Measurements from ENCODE around the gene CAVIN1.

Gene CAVIN1

GRCh38 chr17:42422958-42423712 is at the start of gene CAVIN1:
CAVIN1 (minus strand) TSS chr17:42423256; CDS start chr17:42423097, 159 bp downstream.
- peak; percentile 98 for DNase-seq (ENCODE audit: low read depth)
- TF ChIP-seq CTCF (IDR thresholded peaks at IDR 0.05; ENCODE audit: low read length, missing control alignments) = no peak
- H3K4me3 ChIP-seq (replicated peaks; ENCODE audit: low read depth, low read length) = peak within 1 kb of the TSS; percentile 97

GRCh38 chr17:42467889-42468288 is 44.8 kb upstream of the CAVIN1 start:
- no peak for DNase-seq (ENCODE audit: low read depth)
- no peak for TF ChIP-seq CTCF (IDR thresholded peaks at IDR 0.05; ENCODE audit: low read length, missing control alignments)
- H3K4me3 ChIP-seq (replicated peaks; ENCODE audit: low read depth, low read length) = no peak overlapping the region

- H3K4me3 ChIP-seq (replicated peaks; ENCODE audit: low read depth, low read length) = no peak overlapping the region
- DNase-seq (ENCODE audit: low read depth) = no peak
Observed at GRCh38 chr17:42463976-42464400, 40.9 kb upstream of the CAVIN1 start.

GRCh38 chr17:42460371-42460770 is 37.3 kb upstream of the CAVIN1 start:
- peak overlapping the region; percentile 85 for H3K4me3 ChIP-seq (replicated peaks; ENCODE audit: low read depth, low read length)
- no peak for TF ChIP-seq CTCF (IDR thresholded peaks at IDR 0.05; ENCODE audit: low read length, missing control alignments)
- DNase-seq (ENCODE audit: low read depth) = no peak

More at GRCh38 chr17:42463976-42464400, 40.9 kb upstream of the CAVIN1 start:
- no peak for TF ChIP-seq CTCF (IDR thresholded peaks at IDR 0.05; ENCODE audit: low read length, missing control alignments)

GRCh38 chr17:42459801-42460281 is 36.8 kb upstream of the CAVIN1 start:
- no peak for TF ChIP-seq CTCF (IDR thresholded peaks at IDR 0.05; ENCODE audit: low read length, missing control alignments)
- DNase-seq (ENCODE audit: low read depth) = peak; percentile 69
- H3K4me3 ChIP-seq (replicated peaks; ENCODE audit: low read depth, low read length) = peak overlapping the region; percentile 85

- peak; percentile 30 for TF ChIP-seq CTCF (IDR thresholded peaks at IDR 0.05; ENCODE audit: low read length, missing control alignments)
- H3K4me3 ChIP-seq (replicated peaks; ENCODE audit: low read depth, low read length) = peak overlapping the region; percentile 85
- peak; percentile 49 for DNase-seq (ENCODE audit: low read depth)
Observed at GRCh38 chr17:42459256-42459800, 36.3 kb upstream of the CAVIN1 start.
